Measurements from ENCODE around the gene ANKMY2.

ANKMY2 gene

DNA sequence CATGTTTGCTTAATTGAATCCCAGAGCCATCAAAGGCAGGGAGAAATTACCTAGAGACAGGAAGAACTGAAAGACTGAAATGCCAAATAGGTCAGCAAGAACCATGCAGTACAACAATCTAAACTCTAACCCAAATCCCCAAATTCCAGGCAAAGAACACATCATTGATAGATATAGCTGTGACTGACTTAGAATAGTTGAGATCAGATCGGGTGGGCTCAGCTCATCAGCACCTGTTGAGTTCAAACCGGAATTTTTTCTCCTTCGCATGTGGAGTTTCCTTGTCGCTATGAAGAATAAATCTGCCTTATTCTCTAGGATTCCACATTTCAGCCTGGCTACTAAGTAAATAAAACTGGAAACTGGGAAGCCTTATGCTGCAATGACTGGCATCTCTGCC, 1.4 kb downstream of the ANKMY2 start:
- FAIRE-seq (no peak), DNase-seq (ENCODE audit: insufficient read length) (no peak)
- TF ChIP-seq POLR2A (IDR thresholded peaks at IDR 0.05; ENCODE audit: low read depth, low read length) (no peak), TAF1 (IDR thresholded peaks at IDR 0.05; ENCODE audit: borderline replicate concordance, low read depth, low read length) (no peak), POLR2AphosphoS5 (IDR thresholded peaks at IDR 0.05; ENCODE audit: low read depth, low read length) (no peak)

DNA sequence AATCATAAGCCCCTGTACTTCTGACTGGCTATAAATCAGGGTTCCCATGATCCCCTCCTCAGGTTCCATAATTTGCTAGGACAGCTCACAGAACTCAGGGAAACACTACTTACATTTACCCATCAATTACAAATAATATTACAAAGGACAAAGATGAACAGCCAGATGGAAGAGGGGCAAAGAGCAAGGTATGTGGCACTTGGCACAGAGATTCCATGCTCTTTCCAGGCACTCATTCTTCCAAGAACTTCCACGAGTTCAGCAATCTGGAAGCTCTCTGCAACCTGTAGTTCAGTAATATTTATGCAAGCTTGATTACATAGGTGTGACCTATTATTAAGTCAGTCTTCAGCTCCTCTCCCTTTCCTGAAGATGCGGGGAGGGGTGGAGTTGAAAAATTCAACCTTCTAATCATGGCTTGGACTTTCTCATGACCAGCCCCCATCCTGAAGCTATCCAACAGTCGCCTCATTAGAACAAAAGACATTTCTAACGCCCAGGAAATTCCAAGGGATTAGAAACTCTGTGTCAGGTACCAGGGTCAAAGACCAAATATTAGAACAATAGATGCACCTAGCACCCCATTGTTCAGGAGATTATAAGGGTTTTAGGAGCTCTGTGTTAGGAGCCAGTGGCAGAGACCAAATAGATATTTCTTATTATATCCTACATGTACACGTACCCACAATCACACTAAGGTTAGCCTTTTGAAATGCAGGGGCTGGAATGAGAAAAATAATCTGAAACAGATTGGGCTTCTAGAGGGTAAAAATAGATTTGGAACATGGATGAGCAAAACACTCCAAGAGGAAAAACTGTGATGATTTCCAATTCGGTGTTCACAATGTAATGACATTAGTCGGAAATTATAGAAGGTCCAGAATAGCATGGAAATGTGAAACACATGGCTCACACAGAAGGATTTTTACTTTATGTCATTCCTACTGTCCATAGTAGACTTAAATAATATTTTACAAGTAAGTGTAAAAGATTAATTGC, 7.0 kb downstream of the ANKMY2 start:
- no peak for FAIRE-seq
- no peak for DNase-seq (ENCODE audit: insufficient read length)
- TF ChIP-seq TAF1 (IDR thresholded peaks at IDR 0.05; ENCODE audit: borderline replicate concordance, low read depth, low read length) = no peak
- no peak for TF ChIP-seq POLR2A (IDR thresholded peaks at IDR 0.05; ENCODE audit: low read depth, low read length)
- no peak for TF ChIP-seq POLR2AphosphoS5 (IDR thresholded peaks at IDR 0.05; ENCODE audit: low read depth, low read length)

DNA sequence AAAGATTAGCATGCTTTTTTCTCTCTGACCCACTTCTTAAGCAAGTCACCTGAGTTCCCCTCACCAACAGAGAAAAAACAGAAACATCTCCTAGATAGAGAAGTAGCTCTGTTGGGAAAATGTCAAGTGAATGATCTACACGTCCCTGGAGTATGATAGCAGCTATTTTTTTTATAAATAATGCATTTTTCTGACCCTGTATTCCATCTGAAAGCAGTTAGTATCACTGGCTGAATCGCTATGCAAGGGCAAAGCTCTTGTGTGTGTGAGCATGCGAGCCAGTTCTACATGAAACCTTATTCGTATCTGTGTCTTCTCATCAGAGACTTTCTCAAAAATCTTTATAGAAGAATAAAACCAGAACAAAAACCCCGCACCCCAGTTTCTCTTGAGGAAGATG, 8.2 kb downstream of the ANKMY2 start:
- TF ChIP-seq POLR2A (IDR thresholded peaks at IDR 0.05; ENCODE audit: low read depth, low read length) = no peak
- TF ChIP-seq TAF1 (IDR thresholded peaks at IDR 0.05; ENCODE audit: borderline replicate concordance, low read depth, low read length) = no peak
- no peak for TF ChIP-seq POLR2AphosphoS5 (IDR thresholded peaks at IDR 0.05; ENCODE audit: low read depth, low read length)
- DNase-seq (ENCODE audit: insufficient read length) = no peak
- FAIRE-seq = no peak

DNA sequence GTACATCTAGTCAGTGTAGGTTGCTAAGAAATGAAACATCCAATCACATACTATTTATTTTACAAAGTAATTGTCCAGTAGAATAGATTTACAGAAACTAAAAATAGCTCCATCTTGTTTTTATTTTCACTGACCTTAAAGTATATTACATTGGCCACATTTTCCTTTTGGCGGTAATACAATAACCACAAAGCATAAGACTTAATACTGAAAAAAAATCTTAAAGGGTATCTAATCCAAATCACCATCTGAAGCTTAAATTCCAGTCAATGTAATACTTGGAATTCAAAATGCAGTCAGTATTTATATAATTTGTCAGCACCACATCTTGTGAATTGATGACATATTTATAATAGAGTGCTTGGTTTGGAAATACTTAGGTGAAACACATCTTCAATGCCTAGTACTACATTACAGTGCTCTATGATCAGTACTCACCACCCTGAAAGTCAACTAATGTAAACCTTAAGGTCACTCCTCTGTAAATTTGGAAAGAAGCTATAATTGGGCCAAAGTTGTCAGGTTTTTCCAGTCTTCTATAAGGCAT, 8.9 kb downstream of the ANKMY2 start:
- no peak for FAIRE-seq
- TF ChIP-seq POLR2A (IDR thresholded peaks at IDR 0.05; ENCODE audit: low read depth, low read length) (no peak), TAF1 (IDR thresholded peaks at IDR 0.05; ENCODE audit: borderline replicate concordance, low read depth, low read length) (no peak), POLR2AphosphoS5 (IDR thresholded peaks at IDR 0.05; ENCODE audit: low read depth, low read length) (no peak)
- DNase-seq (ENCODE audit: insufficient read length) = no peak

DNA sequence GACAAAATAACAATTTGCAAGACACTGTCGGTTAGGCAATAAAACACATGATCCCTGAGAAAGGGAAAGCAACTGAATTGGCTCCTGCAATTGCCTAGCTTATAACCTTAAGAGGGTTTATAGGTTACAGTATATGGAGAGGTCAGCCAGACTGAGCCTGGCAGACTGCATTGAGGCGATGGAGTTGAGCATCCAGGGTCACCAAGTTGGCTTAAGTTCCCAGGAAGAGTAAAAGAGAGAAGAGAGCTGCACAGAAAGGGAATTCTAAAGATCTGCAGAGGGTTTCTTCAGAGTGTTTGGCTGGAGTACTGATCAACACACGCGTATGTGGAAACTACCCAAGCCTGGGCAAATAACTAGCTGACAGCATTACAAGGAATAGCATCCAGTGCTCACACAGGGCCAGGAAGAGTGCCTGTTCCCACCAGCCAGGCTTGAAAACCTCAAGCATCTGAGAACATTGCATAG, 11.2 kb downstream of the ANKMY2 start:
- TF ChIP-seq POLR2A (IDR thresholded peaks at IDR 0.05; ENCODE audit: low read depth, low read length) (no peak), TAF1 (IDR thresholded peaks at IDR 0.05; ENCODE audit: borderline replicate concordance, low read depth, low read length) (no peak), POLR2AphosphoS5 (IDR thresholded peaks at IDR 0.05; ENCODE audit: low read depth, low read length) (no peak)
- FAIRE-seq (no peak), DNase-seq (ENCODE audit: insufficient read length) (no peak)

DNA sequence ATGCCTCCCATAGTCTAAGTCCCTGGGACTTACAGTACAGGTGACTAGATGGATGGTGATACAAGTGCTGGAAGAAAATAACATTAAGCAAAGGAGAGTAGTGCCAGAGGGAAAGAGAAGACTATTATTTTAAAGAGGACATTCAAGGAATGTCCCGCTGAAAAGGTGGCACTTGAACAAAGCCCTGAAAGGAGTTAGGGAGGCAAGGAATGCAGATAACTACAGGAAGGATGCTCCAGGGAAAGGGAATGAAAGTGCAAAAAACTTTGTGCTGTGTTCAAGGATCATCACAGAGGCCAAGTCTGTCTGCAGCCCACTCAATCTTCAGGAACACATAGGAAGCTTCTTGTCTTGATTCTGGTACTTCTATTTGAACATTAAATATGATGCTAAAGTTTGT, 14.9 kb downstream of the ANKMY2 start:
- DNase-seq (ENCODE audit: insufficient read length) (no peak), FAIRE-seq (no peak)
- no peak for TF ChIP-seq TAF1 (IDR thresholded peaks at IDR 0.05; ENCODE audit: borderline replicate concordance, low read depth, low read length)
- no peak for TF ChIP-seq POLR2A (IDR thresholded peaks at IDR 0.05; ENCODE audit: low read depth, low read length)
- TF ChIP-seq POLR2AphosphoS5 (IDR thresholded peaks at IDR 0.05; ENCODE audit: low read depth, low read length) = no peak

DNA sequence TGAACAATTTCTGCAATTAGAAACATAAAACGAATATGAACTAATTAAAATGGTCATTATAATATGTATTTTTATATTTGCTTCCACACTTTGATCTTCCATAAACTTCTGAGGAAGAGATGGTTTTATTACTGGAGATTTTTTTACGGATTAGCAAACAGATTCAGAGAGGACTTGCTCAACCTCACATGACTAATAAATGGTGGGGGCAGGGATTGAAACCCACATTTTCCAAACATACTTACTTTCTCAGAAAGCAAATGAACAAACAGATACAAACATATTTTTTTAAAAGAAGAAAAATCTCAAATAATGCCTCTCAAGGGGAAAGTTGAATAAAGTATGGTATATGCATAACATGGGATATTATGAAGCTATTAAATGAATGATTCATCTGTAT, 18.3 kb downstream of the ANKMY2 start:
- DNase-seq (ENCODE audit: insufficient read length) = no peak
- no peak for TF ChIP-seq POLR2AphosphoS5 (IDR thresholded peaks at IDR 0.05; ENCODE audit: low read depth, low read length)
- TF ChIP-seq POLR2A (IDR thresholded peaks at IDR 0.05; ENCODE audit: low read depth, low read length) = no peak
- TF ChIP-seq TAF1 (IDR thresholded peaks at IDR 0.05; ENCODE audit: borderline replicate concordance, low read depth, low read length) = no peak
- FAIRE-seq = no peak

DNA sequence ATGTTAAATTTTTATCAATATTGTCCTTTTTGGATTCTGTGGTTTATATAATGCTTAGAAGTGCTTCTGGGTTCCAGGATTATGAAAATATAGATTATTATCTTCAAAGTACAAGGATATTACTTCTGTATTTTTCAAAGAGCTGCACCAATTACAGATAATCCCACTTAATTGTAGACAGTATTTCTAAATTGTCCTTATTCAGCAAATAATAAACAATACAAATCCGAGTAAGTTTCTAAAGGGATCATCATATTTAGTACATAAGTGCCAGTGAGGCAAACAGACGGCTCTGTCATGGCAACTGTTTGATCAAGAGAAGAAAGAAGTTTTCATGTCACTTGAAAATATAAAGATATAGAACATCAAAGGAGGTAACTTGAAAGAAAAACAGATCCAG, 19.2 kb downstream of the ANKMY2 start:
- FAIRE-seq = no peak
- no peak for DNase-seq (ENCODE audit: insufficient read length)
- TF ChIP-seq POLR2AphosphoS5 (IDR thresholded peaks at IDR 0.05; ENCODE audit: low read depth, low read length) (no peak), POLR2A (IDR thresholded peaks at IDR 0.05; ENCODE audit: low read depth, low read length) (no peak), TAF1 (IDR thresholded peaks at IDR 0.05; ENCODE audit: borderline replicate concordance, low read depth, low read length) (no peak)

DNA sequence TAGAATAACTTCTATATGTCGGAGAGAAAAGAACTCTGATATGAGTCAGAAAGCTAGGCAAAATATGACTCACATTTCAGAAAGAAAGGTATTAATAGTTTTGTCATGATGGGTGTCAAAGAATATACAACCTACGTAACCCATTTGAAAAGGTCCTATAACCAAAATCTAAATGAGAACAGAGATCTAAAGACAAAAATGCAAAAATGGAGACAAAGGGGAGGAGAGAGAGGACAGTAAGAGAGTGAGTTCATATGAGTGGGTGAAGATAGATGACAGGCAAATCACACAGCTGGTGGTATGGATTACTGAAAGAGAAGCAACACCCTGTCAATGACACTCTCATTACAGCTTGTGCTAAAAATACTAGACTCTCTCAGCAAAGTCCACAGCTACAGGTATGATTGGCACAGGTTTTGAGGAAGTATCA, 25.6 kb downstream of the ANKMY2 start:
- no peak for DNase-seq (ENCODE audit: insufficient read length)
- TF ChIP-seq POLR2A (IDR thresholded peaks at IDR 0.05; ENCODE audit: low read depth, low read length) = no peak
- no peak for TF ChIP-seq POLR2AphosphoS5 (IDR thresholded peaks at IDR 0.05; ENCODE audit: low read depth, low read length)
- no peak for TF ChIP-seq TAF1 (IDR thresholded peaks at IDR 0.05; ENCODE audit: borderline replicate concordance, low read depth, low read length)
- no peak for FAIRE-seq

DNA sequence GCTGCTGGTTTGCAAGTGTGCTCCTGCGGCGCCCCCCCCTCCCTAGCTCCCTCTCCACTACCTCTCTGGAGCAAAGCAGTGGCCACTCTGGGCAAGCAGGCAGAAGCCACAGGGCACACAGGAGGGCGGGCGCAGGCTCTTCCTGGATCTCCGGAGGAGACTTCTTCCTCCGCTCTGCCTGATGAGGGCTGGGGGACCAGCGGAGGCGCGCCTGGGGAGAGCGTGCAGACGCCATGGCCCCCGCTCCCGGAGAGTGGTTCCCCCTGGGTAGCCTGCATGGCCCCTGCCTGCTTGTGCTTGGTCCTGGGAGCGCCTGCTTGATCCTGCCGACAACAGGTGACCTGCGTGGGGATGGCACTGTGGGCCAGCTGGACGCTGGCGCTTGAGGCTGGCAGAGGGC, 29.0 kb downstream of the ANKMY2 start:
- FAIRE-seq = no peak
- no peak for DNase-seq (ENCODE audit: insufficient read length)
- TF ChIP-seq TAF1 (IDR thresholded peaks at IDR 0.05; ENCODE audit: borderline replicate concordance, low read depth, low read length) = no peak
- TF ChIP-seq POLR2A (IDR thresholded peaks at IDR 0.05; ENCODE audit: low read depth, low read length) = no peak
- no peak for TF ChIP-seq POLR2AphosphoS5 (IDR thresholded peaks at IDR 0.05; ENCODE audit: low read depth, low read length)

DNA sequence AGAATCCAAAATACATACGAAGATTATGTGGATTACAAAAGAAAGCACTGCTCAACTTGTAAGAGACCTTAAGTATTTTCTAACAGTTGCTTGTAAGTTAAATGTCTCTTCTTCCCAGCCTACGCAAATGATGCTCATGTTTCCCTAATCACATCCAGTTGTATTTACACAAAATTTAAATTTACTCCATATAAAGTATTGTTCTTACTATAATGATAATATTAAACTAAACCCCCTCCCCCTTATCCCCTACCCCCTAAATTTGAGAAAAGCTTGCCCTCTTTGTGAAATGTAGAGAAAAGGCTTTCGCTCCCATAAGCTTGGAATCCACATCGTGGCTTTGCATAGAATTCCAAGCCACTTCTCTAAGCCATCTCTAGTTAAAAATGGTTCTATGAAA, 29.4 kb downstream of the ANKMY2 start:
- DNase-seq (ENCODE audit: insufficient read length) = no peak
- TF ChIP-seq TAF1 (IDR thresholded peaks at IDR 0.05; ENCODE audit: borderline replicate concordance, low read depth, low read length) (no peak), POLR2A (IDR thresholded peaks at IDR 0.05; ENCODE audit: low read depth, low read length) (no peak), POLR2AphosphoS5 (IDR thresholded peaks at IDR 0.05; ENCODE audit: low read depth, low read length) (no peak)
- no peak for FAIRE-seq

DNA sequence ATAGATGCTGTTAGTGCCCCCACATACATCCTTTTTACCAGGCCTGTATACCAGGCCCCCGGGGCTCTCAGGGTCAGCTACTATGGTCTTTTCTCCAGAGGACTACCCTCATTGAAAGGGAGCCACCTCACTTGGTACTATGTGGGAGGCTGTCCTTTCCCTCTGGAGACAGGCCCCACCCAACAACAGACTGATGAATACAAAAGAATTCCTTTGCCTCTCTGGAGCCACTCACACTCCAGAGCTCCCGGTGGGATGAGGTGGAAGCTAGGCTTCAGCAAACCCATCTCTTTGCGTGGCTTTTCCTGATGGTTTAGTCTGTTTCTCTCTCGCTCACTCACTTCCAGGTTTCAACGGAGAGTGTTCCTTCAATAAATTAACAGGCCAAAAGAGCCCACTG, 30.3 kb downstream of the ANKMY2 start:
- FAIRE-seq = no peak
- no peak for TF ChIP-seq POLR2A (IDR thresholded peaks at IDR 0.05; ENCODE audit: low read depth, low read length)
- TF ChIP-seq TAF1 (IDR thresholded peaks at IDR 0.05; ENCODE audit: borderline replicate concordance, low read depth, low read length) = no peak
- TF ChIP-seq POLR2AphosphoS5 (IDR thresholded peaks at IDR 0.05; ENCODE audit: low read depth, low read length) = no peak
- DNase-seq (ENCODE audit: insufficient read length) = no peak
